SK-N-SH (cell line): ENCODE measurements around the gene ZBTB33. TPM values are rescaled to one million over a fixed set of nuclear protein-coding genes. Genes with fewer than 3 reads are reported as not detected.

ENCODE experiments used
- CTCF ChIA-PET: fragments of 300-600, 350-600 bp; formaldehyde crosslinking; extraction: SDS; loops from one replicate; lab custom pipeline; 2021; lab: Yijun Ruan, JAX
- POLR2A ChIA-PET: fragments of 350-600 bp; sonication (Branson Sonifier 250); formaldehyde crosslinking; extraction: SDS; loops from one replicate; lab custom pipeline; 2020; ENCODE audit warnings: antibody characterized with exemption, inconsistent platforms; lab: Yijun Ruan, JAX
- DNase-seq: peaks from one replicate; pipeline ENCODE4 v3.0.0; 2012
- H2AFZ ChIP-seq: fragments of 200-600 bp; sonication (generic); 2 replicates; pipeline ENCODE4 v1.8.1; 2016; ENCODE audit warnings: antibody characterized with exemption, mild to moderate bottlenecking, low read depth
- H3F3A ChIP-seq: fragments of 200-600 bp; sonication (generic); replicated peaks from 2 replicates; pipeline ENCODE3; 2016; ENCODE audit warnings: antibody characterized with exemption, mild to moderate bottlenecking; ENCODE audit not compliant: insufficient read depth
- H3K27ac ChIP-seq, 2 experiments: fragments of 200-500 bp in 1 of 2; fragments of 200-600 bp in 1 of 2; sonication (Bioruptor generic) in 1 of 2; sonication (generic), shearing (Covaris generic) in 1 of 2; 2 replicates each; pipeline versions ENCODE4 v1.5.1 to v1.6.1; 2014 to 2016; ENCODE audit warnings: low read depth in 2 of 2, inconsistent platforms in 1 of 2, low read length in 1 of 2, mild to moderate bottlenecking in 1 of 2, mixed read lengths in 1 of 2
- H3K27me3 ChIP-seq: fragments of 200-600 bp; sonication (generic), shearing (Covaris generic); 2 replicates; pipeline ENCODE4 v1.6.1; 2016; ENCODE audit warnings: mixed run types; ENCODE audit not compliant: insufficient read depth
- H3K36me3 ChIP-seq, 2 experiments: fragments of 200-500 bp in 1 of 2; fragments of 200-600 bp in 1 of 2; sonication (Bioruptor generic) in 1 of 2; sonication (generic) in 1 of 2; replicated peaks in 1 of 2; 2 replicates each; pipeline versions ENCODE3 to v1.5.1; 2014 to 2016; ENCODE audit warnings: low read length in 1 of 2, mild to moderate bottlenecking in 1 of 2; ENCODE audit not compliant: insufficient read depth in 2 of 2, control insufficient read depth in 1 of 2
- H3K4me1 ChIP-seq, 2 experiments: fragments of 200-500 bp in 1 of 2; fragments of 200-600 bp in 1 of 2; sonication (Bioruptor generic) in 1 of 2; sonication (generic), shearing (Covaris generic) in 1 of 2; 2 replicates each; pipeline versions ENCODE4 v1.5.1 to v1.6.1; 2014 to 2016; ENCODE audit warnings: low read depth in 1 of 2, low read length in 1 of 2, mixed run types in 1 of 2; ENCODE audit not compliant: insufficient read depth in 2 of 2, control insufficient read depth in 1 of 2
- H3K4me2 ChIP-seq: fragments of 200-600 bp; sonication (generic), shearing (Covaris generic); 2 replicates; pipeline ENCODE4 v1.6.1; 2017; ENCODE audit warnings: mixed run types
- H3K4me3 ChIP-seq, 2 experiments: fragments of 200-500 bp in 1 of 2; fragments of 200-600 bp in 1 of 2; sonication (Bioruptor generic) in 1 of 2; sonication (generic), shearing (Covaris generic) in 1 of 2; 2 replicates each; pipeline versions ENCODE4 v1.5.1 to v1.8.1; 2014 to 2016; ENCODE audit warnings: low read depth in 2 of 2, inconsistent platforms in 1 of 2, low read length in 1 of 2, mild to moderate bottlenecking in 1 of 2, mixed read lengths in 1 of 2, moderate library complexity in 1 of 2
- H3K79me2 ChIP-seq: fragments of 200-600 bp; sonication (generic); 2 replicates; pipeline ENCODE4 v1.8.1; 2017; ENCODE audit warnings: mild to moderate bottlenecking; ENCODE audit not compliant: insufficient read depth
- H3K9ac ChIP-seq: fragments of 200-600 bp; sonication (generic); 2 replicates; pipeline ENCODE4 v1.6.1; 2017; ENCODE audit warnings: mixed run types
- H3K9me2 ChIP-seq: fragments of 200-600 bp; sonication (generic); 2 replicates; pipeline ENCODE4 v1.6.1; 2017; ENCODE audit warnings: mixed run types
- H3K9me3 ChIP-seq: fragments of 200-600 bp; sonication (generic); 2 replicates; pipeline ENCODE4 v1.6.1; 2017; ENCODE audit warnings: mixed run types, mild to moderate bottlenecking, moderate library complexity
- H4K20me1 ChIP-seq: fragments of 200-600 bp; sonication (generic); 2 replicates; pipeline ENCODE4 v1.6.1; 2017; ENCODE audit warnings: mild to moderate bottlenecking, mixed run types; ENCODE audit not compliant: insufficient read depth
- CHD2 ChIP-seq: fragments of 150-350 bp; IDR thresholded peaks from 2 replicates; pipeline ENCODE4 v1.6.1; 2018; ENCODE audit warnings: low read length; ENCODE audit not compliant: partially characterized antibody
- ELF1 ChIP-seq: IDR thresholded peaks from 2 replicates; pipeline ENCODE4 v1.4.0; 2012
- EZH2phosphoT487 ChIP-seq: fragments of 200-600 bp; sonication (generic); IDR thresholded peaks from 2 replicates; pipeline ENCODE4 v1.6.1; 2017; ENCODE audit warnings: low read depth, mixed run types, mild to moderate bottlenecking, antibody characterized with exemption, moderate library complexity, borderline replicate concordance
- FOXJ3 ChIP-seq: sonication (generic); formaldehyde crosslinking; IDR thresholded peaks from 2 replicates; pipeline ENCODE4 v1.5.1; 2020; ENCODE audit warnings: mild to moderate bottlenecking, missing genetic modification reagents
- FOXM1 ChIP-seq: IDR thresholded peaks from 2 replicates; pipeline ENCODE4 v1.4.0; 2012; ENCODE audit warnings: low read depth, mild to moderate bottlenecking
- IRF3 ChIP-seq: fragments of 150-350 bp; IDR thresholded peaks from 2 replicates; pipeline ENCODE4 v1.6.1; 2016; ENCODE audit warnings: mild to moderate bottlenecking, low read depth, low read length
- NFIC ChIP-seq: IDR thresholded peaks from 2 replicates; pipeline ENCODE4 v1.4.0; 2012; ENCODE audit warnings: borderline replicate concordance
- POLR2AphosphoS5 ChIP-seq: IDR thresholded peaks from 2 replicates; pipeline ENCODE4 v1.6.1; 2012; ENCODE audit warnings: low read depth, low read length
- RAD21 ChIP-seq: IDR thresholded peaks from 2 replicates; pipeline ENCODE4 v1.6.1; 2012; ENCODE audit warnings: mild to moderate bottlenecking, low read length
- RFX5 ChIP-seq: IDR thresholded peaks from 2 replicates; pipeline ENCODE4 v1.6.1; 2012; ENCODE audit warnings: mild to moderate bottlenecking, improper control_type of control experiment, low read length
- RXRA ChIP-seq: IDR thresholded peaks from 2 replicates; pipeline ENCODE4 v1.4.0; 2012; ENCODE audit warnings: low read depth, mild to moderate bottlenecking, borderline replicate concordance
- TCF12 ChIP-seq: IDR thresholded peaks from 2 replicates; pipeline ENCODE4 v1.4.0; 2012
- USF2 ChIP-seq: fragments of 150-350 bp; IDR thresholded peaks from 2 replicates; pipeline ENCODE4 v1.6.1; 2017; ENCODE audit warnings: antibody characterized with exemption, low read length, low read depth, borderline replicate concordance
- ZBTB33 ChIP-seq: IDR thresholded peaks from 2 replicates; pipeline ENCODE4 v1.4.0; 2012; ENCODE audit warnings: low read depth, borderline replicate concordance
- WGBS: methylation state at CpG from one replicate; pipeline ENCODE4 v1.1.6; 2017; ENCODE audit warnings: low lambda C conversion rate; 5-methylcytosine and 5-hydroxymethylcytosine counted together
- polyA plus RNA-seq, 3 experiments: library from polyadenylated mRNA; depleted of rRNA; stranded (reverse); fragments of >200 nt; gene quantifications; 2 replicates each; pipeline ENCODE4 v1.2.3, GENCODE V29; 2012

ZBTB33 gene
- polyA plus RNA-seq, 1 of the 3 experiments (the other 2 are of a cell fraction), result 1.2 TPM

GRCh38 chrX:120281761-120282160, 31.1 kb downstream of the ZBTB33 start:
- no peaks in the 10 kb centered on the region for H3F3A ChIP-seq
- H3K27me3 ChIP-seq, result peaks cover 19% of the 10 kb centered on the region
- no peaks in the 10 kb centered on the region for H3K9me3 ChIP-seq
- no peak for DNase-seq
- H3K36me3 ChIP-seq, result no peaks in the 10 kb centered on the region
- no peaks in the 10 kb centered on the region for H3K4me1 ChIP-seq
- ChIA-PET CTCF (interaction anchor here (1.5 kb wide), 1 partner anchor 29 kb away, joined by 3 read pairs; no protein-coding TSS in a partner anchor), POLR2A (no interaction called here)
- H3K4me2 ChIP-seq, result no peak overlapping the region
- no peaks in the 10 kb centered on the region for H4K20me1 ChIP-seq
- no peak overlapping the region for H3K9ac ChIP-seq
- TF ChIP-seq NFIC (no peak), FOXJ3 (CRISPR knock-in tag) (no peak), POLR2AphosphoS5 (no peak), ELF1 (no peak)
- no peak overlapping the region for H3K4me3 ChIP-seq
- no peaks in the 10 kb centered on the region for H3K9me2 ChIP-seq
- no peak overlapping the region for H2AFZ ChIP-seq
- H3K27ac ChIP-seq, result no peak overlapping the region
- WGBS, result 19% methylated on average over 4 of the region's 4 CpGs
- H3K79me2 ChIP-seq, result no peaks in the 10 kb centered on the region

GRCh38 chrX:120282697-120283096, 32.1 kb downstream of the ZBTB33 start:
- H3K4me1 ChIP-seq, result no peaks in the 10 kb centered on the region
- ChIA-PET CTCF (no interaction called here), POLR2A (no interaction called here)
- no peaks in the 10 kb centered on the region for H4K20me1 ChIP-seq
- TF ChIP-seq NFIC (no peak), CHD2 (no peak), RFX5 (no peak), FOXM1 (no peak), TCF12 (no peak), USF2 (no peak)
- 3% methylated on average over 1 of the region's 1 CpG for WGBS
- no peaks in the 10 kb centered on the region for H3K36me3 ChIP-seq
- DNase-seq, result no peak
- no peaks in the 10 kb centered on the region for H3F3A ChIP-seq
- H3K9me3 ChIP-seq, result no peaks in the 10 kb centered on the region
- no peak overlapping the region for H3K9ac ChIP-seq
- H2AFZ ChIP-seq, result no peak overlapping the region
- H3K9me2 ChIP-seq, result no peaks in the 10 kb centered on the region
- no peaks in the 10 kb centered on the region for H3K79me2 ChIP-seq
- peaks cover 18% of the 10 kb centered on the region for H3K27me3 ChIP-seq
- H3K27ac ChIP-seq, result no peak overlapping the region
- H3K4me3 ChIP-seq, result no peak overlapping the region
- H3K4me2 ChIP-seq, result no peak overlapping the region

GRCh38 chrX:120286733-120287512, 36.3 kb downstream of the ZBTB33 start:
- 28% methylated on average over 4 of the region's 4 CpGs for WGBS
- DNase-seq, result no peak
- Histone ChIP-seq H3K36me3 (no peaks in the 10 kb centered on the region), H3K4me1 (no peaks in the 10 kb centered on the region; a peak in 1 of 4 replicates), H3K27ac (no peak overlapping the region), H3K9me2 (no peaks in the 10 kb centered on the region), H3K4me3 (no peak overlapping the region), H3K79me2 (no peaks in the 10 kb centered on the region), H2AFZ (no peak overlapping the region), H3F3A (no peaks in the 10 kb centered on the region), H3K27me3 (peaks cover 18% of the 10 kb centered on the region), H3K9ac (no peak overlapping the region), H3K9me3 (no peaks in the 10 kb centered on the region), H4K20me1 (no peaks in the 10 kb centered on the region), H3K4me2 (no peak overlapping the region)
- CTCF ChIA-PET, result interaction anchor here (0.6 kb wide), 1 partner anchor 8 kb away, joined by 4 read pairs; no protein-coding TSS in a partner anchor
- POLR2A ChIA-PET, result no interaction called here
- no peak for TF ChIP-seq RXRA
- TF ChIP-seq IRF3, result no peak
- TF ChIP-seq FOXM1, result no peak
- no peak for TF ChIP-seq EZH2phosphoT487
- no peak for TF ChIP-seq NFIC
- no peak for TF ChIP-seq RAD21
- no peak for TF ChIP-seq ZBTB33
